Superior temporal gyrus (tissue), 1 donor: ENCODE results near the gene MDGA2.
"Not testable (repeated sequence)": the region's sequence is repeated elsewhere in the genome, so short reads cannot be mapped to it uniquely, and the experiment has no call there.

Experiments used
- DNase-seq: peaks from one replicate; pipeline ENCODE4 v3.0.0-alpha.2; 2016; ENCODE audit errors: extremely low spot score

The MDGA2 gene

GRCh38 chr14:47624126-47624525, 51.3 kb downstream of the MDGA2 start:
- DNase-seq, result not testable (repeated sequence)

DNA sequence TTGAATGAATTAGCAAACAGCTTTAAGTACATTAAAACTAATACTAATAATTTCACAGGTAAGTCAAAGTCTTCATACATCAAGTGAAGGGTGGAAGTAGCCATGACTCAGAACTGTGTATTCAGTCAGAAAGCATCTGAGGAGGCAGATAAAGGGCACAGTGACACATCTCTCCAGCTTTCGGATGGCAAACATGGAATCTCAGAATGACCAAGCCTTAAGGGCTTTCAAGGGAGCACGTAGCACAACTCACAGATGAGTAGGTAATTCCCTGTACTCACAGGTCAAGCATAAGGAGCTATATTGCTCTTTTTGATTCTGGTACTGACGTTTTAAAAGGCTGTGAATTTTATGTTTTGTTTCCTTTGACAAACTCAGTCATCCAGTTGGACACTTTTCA, 56.0 kb downstream of the MDGA2 start:
- DNase-seq, result no peak

GRCh38 chr14:47606566-47606965, 68.8 kb downstream of the MDGA2 start:
- DNase-seq, result no peak

DNA sequence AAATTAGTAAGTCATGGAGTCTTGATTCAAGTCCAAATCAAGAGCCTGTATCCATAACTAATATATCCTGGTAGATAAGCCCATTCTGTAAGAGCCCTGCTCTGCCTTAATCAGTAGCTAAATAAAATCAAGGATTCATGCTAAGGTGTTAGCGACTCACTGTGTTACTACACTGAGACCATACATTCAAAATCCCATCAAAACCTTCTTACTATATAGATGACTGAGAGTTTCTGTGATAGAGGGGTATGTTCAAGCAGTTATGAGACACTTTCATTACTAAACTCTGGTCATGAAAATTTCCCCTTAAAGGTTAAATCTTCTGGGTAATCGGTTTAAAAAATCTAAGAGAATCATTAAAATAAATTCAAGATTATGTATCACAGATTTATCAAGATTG, 78.5 kb downstream of the MDGA2 start:
- DNase-seq, result no peak

DNA sequence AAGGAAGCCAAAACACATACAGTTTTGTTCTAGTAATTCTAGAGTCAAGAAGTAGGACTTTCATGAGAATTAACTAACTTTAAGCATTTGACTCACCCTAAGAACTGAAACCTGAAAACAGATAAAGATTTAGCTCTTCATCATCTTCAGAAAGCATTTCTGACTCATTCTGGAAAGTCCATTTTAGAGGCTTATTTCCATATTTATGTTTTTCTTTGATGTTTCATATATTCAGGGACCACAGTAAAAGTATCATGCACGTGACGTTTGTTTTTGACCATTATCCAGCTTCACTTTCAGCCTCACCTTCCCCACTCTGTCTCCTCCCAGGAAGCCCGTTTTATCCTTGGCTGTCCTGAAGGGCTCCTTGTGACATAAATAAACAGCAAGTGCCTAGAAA, 79.2 kb downstream of the MDGA2 start:
- no peak for DNase-seq

GRCh38 chr14:47595552-47595951, 79.9 kb downstream of the MDGA2 start:
- no peak for DNase-seq

GRCh38 chr14:47590767-47591495, 84.5 kb downstream of the MDGA2 start:
- no peak for DNase-seq

- no peak for DNase-seq
Observed at GRCh38 chr14:47585447-47585846, 90.0 kb downstream of the MDGA2 start.

DNA sequence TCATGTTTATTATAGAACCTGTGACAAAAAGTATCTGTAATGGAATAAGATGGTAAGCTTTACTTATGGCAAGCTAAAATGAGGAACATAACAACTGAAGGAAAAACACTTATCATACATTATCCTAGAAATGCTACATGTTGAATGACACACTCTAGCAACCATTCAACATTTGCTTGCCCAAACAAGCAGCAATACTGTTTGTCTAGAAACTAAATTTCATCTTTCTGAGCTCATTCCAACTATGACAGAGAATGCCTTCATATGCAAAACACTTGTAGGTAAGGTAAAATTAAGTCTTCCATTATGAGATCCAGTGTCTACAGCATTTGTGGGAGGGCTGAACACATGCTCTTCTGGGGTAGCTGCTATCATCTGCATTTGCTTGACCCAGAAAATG, 108.1 kb downstream of the MDGA2 start:
- DNase-seq, result no peak

DNA sequence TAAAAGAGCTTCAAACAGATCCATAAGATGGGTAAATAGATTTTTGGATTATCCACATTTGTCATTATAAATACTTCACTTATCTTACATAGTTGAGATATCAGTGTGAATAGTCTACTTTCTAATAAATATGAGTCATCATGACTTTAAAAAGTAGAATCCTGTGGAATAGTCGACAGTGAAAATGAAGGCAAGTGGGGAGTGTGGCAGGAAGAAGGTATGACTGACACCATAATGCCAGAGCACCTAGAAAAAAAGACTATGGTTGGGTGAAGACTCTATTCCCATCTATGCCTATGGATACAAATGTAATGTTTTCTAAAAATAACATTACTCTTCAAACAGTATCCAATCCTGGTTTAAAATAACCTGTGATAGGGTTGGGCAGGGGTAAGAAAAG, 117.5 kb downstream of the MDGA2 start:
- no peak for DNase-seq

DNA sequence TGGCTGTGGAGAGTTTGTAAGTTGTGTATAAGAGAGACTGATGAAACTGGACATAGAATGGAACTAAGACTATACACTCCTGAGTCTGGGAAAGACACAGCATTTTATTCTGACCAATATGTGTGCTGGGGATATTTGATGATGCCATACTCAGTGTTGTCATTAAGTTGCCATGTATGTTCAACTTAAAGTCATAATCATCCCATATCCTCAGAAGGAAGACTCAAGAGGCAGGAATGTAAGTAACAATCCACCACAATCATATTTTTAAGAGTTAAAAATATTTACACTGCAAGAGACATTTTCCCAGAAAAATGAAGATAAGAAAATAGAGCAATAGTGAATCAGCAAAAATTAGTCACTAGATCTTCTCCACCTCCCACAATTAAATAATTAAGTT, 120.1 kb downstream of the MDGA2 start:
- no peak for DNase-seq

- DNase-seq, result no peak
Observed at GRCh38 chr14:47549886-47550285, 125.5 kb downstream of the MDGA2 start.

- no peak for DNase-seq
Observed at GRCh38 chr14:47543459-47543858, 131.9 kb downstream of the MDGA2 start.

- DNase-seq, result peak; percentile 24
Observed at GRCh38 chr14:47541662-47542061, 133.7 kb downstream of the MDGA2 start.

DNA sequence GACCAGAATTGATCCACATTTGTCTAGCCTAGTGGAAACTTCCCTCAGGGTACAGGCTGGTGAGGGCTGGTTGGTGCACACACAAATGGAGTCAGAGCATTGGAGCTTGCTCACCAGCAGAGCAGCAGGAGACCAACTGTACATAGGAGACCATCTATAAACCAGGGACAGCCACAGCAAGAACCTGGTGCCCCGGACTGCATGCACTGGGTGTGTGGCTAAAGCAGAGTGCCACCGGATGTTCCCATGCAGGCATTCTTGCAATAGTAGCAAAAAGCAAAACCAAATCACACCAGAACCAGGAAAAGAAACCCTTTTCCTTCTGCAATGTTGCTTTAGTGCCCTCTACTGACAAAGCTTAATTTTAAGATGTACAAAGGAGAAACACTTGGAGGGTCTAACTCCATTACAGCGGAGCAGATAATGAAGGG, 136.4 kb downstream of the MDGA2 start:
- peak; percentile 85 for DNase-seq

- DNase-seq, result no peak
Observed at GRCh38 chr14:47536341-47536740, 139.1 kb downstream of the MDGA2 start.

DNA sequence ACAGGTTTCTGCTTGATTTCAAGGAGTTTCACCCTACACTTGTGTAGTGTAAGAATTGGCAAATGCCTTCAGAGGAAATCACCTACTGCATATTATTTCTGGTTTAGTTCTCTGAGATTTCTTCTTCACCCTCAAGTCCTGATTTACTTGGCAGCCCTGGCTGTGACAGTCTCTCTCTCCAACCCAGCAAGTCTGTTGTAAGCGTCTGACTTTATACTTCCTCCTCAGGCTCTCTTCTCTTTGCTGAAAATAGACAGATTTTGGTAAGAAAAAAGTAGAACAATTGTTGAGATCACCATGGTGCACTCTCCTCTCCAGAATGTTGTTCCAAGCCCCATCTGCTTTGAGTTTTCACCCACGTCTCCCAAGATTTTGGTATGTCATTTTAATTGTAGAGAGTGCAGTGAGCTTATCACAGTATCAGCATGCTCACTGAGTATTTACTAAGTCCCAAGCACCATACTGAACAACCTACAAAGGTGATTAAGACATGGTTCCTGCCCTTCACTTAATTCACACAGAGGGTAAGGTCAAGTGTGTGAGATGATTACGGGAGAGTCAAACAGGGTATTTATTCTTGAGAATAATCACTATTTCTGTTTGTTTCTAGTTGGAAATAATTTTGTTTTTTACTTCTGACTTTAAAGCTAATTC, 148.7 kb downstream of the MDGA2 start:
- DNase-seq, result peak; percentile 58

GRCh38 chr14:47524524-47524923, 150.9 kb downstream of the MDGA2 start:
- no peak for DNase-seq

DNA sequence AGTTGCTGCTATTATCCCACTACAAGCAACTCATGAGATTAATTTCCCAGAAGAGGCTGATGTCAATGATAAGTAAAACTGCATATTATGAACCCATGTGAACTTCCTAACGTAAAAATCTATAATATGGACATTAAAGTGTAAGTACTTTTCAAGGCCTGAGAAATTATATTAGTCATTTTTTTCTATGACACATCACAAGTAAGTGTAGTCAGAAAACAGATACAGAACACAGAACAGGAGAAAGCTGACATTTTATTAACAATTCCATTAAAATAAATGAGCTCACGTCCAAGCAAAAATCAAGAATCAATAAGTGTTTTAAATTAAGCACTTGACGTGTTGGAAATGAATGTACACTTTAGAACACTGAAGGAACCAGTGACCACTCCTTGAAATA, 155.0 kb downstream of the MDGA2 start:
- DNase-seq, result no peak

- no peak for DNase-seq
Observed at GRCh38 chr14:47511829-47512228, 163.6 kb downstream of the MDGA2 start.

GRCh38 chr14:47509957-47510356, 165.4 kb downstream of the MDGA2 start:
- no peak for DNase-seq

- no peak for DNase-seq
Observed at GRCh38 chr14:47507861-47508260, 167.5 kb downstream of the MDGA2 start.

GRCh38 chr14:47500369-47500768, 175.0 kb downstream of the MDGA2 start:
- no peak for DNase-seq

- no peak for DNase-seq
Observed at GRCh38 chr14:47490766-47491165, 184.6 kb downstream of the MDGA2 start.
